Stimulated activated CD8-positive, alpha-beta memory T cell treated with anti-CD3 and anti-CD28 coated beads, Interleukin-4, amount 100 ng/mL, for 24 hours (primary cell): ENCODE measurements around the gene LAP3.
"Not testable (repeated sequence)": the region's sequence is repeated elsewhere in the genome, so short reads cannot be mapped to it uniquely, and the experiment has no call there.

Experiments
- DNase-seq: peaks from one replicate; pipeline ENCODE4 v3.0.0-alpha.2; 2020; ENCODE audit warnings: low read depth

Gene LAP3

GRCh38 chr4:17576932-17577664 is at the start of gene LAP3:
LAP3 (plus strand) TSS chr4:17577198; CDS start chr4:17577466, 268 bp downstream.
- DNase-seq = peak; percentile 97

DNA sequence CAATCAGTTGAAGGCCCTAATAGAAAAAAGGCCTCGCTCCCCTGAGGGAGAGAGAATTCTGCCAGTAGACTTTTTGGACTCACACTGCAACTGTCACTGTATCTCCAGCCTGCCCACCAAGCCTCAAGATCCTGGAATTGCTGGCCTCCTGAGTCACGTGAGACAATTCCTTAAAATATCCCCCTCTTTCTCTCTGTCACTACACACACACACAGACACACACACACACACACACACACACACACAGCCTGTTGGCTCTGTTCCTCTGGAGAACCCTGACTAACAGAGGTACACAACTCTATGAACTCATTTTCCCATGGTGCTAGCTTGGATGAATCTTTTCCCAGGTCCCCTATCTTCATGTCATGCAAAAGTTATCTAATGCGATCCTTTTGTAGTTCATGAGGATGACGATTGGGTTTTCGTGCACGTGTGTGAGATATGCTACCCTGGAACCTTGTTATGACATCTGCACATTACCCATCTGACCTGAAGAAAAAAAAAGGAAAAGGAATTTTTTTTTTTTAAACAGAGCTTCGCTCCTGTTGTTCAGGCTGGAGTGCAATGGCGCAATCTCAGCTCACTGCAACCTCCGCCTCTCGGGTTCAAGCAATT is 48.3 kb upstream of the LAP3 start:
- DNase-seq = no peak

GRCh38 chr4:17531538-17532285 is 45.3 kb upstream of the LAP3 start:
- no peak for DNase-seq

- no peak for DNase-seq
Observed at GRCh38 chr4:17534705-17535104, 42.3 kb upstream of the LAP3 start.

GRCh38 chr4:17535242-17535641 is 41.8 kb upstream of the LAP3 start:
- DNase-seq = no peak

GRCh38 chr4:17535906-17536305 is 41.1 kb upstream of the LAP3 start:
- no peak for DNase-seq

DNA sequence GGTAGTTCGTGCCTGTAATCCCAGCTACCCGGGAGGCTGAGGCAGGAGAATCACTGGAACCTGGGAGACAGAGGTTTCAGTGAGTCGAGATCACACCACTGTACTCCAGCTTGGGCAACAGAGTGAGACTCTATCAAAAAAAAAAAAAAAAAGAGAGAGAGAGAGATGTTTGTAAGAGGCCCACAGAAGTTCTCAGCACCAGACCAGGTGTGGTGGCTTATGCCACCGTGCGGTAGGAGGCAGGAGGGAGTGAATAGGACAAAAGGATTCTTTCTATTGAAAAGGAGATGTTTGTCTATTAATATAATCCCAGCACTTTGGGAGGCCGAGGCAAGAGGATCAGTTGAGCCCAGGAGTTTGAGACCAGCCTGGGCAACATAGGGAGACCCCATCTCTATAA is 39.9 kb upstream of the LAP3 start:
- DNase-seq = not testable (repeated sequence)

GRCh38 chr4:17544205-17544604 is 32.8 kb upstream of the LAP3 start:
- no peak for DNase-seq

DNA sequence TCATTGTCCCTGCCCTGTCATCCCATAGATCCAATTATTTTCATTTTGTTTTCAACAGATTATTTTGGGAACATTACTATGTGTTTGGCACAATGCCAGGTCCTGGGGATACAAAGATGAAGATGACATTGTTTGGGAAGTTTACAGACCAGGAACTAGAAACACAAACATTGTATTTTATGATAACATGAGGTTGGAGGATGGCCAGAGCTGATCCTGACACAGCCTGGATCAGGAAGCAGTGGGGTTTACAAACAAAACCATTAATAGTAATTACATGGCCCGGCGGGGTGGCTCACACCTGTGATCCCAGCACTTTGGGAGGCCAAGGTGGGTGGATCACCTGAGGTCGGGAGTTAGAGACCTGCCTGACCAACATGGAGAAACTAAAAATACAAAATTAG is 32.2 kb upstream of the LAP3 start:
- DNase-seq = no peak

DNA sequence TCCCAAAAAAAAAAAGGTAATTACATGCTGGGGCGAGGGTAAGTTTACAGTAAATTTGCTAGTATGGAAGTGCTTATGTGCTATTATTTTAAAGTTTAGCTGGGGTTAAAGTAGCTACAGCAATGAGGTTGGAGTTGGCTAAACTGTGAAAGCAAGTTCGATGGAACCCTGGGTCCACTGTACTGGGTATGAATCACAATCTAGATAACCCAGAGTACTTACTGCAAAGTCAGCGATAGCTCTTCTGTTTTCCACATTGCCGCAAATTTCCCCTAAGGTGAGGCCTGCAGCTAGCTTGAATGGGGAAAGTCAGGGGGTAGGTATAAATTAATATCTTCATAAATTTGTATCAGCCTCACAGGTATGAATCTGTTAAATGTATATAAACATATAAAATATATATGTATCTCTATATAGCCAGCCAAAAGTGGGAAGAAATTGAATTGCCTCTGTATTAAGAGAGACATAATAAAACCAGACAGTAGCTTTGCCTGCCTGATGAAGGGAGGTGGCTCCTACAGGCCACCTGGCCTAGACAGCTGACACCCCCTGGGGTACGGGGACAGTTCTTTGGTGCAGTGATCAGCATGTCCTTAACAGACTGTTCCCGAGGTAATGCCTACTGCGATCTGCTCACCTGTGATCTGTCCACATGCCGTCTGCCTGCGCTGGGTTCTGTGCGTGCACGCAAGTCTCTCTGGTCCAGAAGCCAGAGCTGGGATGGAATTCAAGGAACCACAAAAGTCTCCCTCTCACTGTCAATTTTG is 31.4 kb upstream of the LAP3 start:
- DNase-seq = no peak

DNA sequence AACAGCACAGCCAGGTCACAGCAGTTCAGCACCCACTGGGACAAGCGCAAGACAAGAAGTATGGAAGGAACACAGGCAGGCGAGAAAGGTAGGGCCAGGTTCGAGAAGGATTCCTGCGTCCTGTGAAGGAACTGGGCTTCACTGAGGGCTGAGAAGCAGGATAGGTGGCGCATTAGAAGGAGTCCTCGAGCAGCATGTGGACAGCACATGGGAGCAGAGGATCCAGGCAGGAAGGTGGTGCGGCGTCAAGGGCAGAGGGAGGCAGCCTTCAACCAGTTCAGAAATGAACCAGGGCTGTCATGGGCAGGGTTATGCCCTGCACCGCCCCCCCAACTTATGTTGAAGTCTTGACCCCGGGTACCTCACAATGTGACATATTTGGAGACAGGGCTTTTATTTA is 30.8 kb upstream of the LAP3 start:
- no peak for DNase-seq

DNA sequence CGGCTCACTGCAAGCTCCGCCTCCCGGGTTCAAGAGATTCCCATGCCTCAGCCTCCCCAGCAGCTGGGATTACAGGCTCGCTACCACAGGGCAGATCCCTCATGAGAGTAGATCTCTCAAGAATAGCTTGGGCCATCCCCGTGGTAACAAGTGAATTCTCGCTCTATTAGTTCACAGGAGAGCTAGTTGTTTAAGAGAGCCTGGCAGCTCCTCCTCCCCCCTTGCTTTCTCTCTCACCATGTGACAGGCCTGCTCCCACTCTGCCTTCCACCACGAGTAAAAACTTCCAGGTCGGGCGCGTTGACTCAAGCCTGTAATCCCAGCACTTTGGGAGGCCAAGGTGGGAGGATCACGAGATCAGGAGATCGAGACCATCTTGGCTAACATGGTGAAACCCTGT is 30.3 kb upstream of the LAP3 start:
- no peak for DNase-seq

DNA sequence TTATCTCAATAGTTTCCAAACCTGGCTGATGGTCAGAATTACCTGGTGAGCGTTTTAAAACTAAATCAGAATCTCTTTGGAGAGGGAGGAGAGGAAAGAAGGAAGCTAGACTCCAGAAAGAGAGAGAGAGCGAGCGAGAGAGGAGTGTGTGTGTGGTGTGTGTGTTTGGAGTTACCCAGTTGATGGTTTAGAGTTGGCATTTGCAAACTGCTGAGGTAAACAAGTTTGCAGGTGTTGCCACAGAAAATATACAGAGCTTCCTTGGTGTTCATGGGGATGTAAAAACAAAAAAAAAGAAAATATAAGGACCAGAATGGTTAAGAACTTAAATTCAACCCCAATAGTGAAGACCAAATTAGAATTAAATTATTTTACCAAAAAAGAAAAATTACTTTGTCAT is 26.4 kb upstream of the LAP3 start:
- no peak for DNase-seq

DNA sequence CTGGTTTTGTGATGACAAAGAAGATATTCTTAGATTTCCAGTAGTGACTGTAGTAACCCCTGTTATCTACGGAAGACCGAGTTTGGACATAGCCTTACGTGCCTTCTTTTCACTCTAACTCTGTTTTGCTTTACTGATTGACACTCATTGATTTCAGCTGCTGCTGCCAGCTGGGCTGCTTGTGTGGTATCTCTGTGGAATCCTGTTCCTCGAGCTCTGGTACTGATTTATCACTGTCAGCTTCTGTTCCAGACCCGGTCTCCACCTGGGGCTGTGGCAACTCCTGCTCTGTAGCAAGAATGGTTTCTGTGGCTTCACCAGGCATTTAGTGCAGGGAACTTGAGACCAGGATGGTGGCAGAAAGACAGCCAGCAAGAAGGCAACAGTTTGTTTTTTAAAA is 24.6 kb upstream of the LAP3 start:
- DNase-seq = no peak

DNA sequence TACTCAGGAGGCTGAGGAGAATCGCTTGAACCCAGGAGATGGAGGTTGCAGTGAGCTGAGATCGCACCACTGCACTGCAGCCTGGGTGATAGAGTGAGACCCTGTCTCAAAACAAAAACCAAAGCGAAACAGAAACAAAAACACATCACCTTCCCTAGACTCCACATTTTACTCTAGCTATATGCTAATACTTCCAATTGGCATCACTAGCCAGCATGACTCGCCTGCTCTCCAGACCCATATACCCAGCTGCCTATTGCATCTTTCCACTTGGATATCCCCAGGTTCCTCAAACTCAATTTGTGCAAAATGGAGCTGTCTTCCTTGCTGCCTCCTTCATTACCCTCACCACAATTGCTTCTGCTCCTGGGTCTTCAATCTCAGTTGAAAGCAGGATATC is 22.4 kb upstream of the LAP3 start:
- no peak for DNase-seq

DNA sequence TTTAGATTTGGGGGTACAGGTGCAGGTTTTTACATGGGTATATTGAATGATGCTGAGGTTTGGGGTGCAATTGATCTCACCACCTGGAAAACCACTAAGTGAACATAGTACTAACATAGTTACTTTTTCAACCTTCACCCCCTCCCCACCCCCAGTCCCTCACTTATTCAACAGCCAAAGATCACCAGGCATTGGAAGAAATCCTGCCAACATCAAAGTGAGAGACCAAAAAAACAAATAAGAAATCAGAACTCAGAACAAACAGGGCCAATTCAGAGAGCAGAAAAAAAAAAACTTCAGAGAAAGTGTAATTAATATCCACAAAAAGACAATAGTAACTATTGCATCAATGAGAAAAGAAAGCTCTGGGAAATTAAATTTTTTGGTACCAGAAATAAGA is 20.5 kb upstream of the LAP3 start:
- no peak for DNase-seq

DNA sequence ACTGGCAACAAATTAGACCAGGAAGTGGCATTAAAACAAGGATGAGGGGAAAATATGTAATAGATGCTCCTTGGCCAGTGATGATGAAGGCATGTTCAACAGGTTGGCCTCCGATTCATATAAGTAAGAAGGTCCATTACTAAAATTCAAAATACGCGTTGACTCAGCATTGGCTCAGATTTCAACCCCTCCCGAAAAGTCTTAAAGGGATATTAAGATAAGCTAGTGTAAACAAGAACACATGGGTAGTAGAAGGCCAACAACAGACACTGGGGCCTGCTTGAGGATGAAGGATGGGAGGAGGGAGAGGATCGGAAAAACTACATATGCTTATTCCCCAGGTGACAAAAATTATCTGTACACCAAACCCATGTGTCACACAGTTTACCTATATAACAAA is 19.1 kb upstream of the LAP3 start:
- DNase-seq = no peak

DNA sequence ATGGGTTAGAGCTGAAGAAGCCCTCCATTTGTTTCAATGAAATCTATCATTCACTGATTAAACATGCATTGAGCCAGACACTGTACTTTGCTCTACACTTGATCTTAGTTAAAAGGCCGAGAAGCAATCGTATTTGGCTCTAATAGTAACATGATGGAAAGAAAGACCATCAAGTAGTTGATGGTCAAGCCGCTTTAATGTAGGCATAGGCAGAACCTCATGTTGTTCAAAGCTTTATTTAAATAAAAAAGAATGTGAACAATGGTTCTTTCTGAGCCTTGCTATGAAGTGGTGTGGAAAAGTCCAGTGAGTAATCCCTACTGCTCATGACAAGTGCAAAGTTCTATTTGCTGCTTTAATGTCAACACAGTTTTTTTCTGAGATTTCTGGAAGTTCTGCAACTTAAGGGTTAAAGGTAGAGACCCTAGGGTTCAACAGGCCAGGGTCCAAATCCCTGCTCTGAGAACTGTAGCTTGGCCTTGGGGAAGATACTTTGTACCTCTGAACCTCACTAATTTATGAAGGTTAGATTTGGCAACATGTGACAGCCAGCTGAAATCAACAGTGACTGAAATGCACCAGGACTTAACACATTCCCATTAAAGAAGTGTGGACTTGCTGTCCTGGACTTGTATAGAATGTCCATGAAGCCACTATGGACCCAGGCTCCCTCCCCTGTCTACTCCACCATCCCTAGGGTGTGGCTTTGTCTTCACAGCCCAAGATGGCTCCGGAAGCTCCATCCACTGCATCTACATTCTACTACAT is 17.9 kb upstream of the LAP3 start:
- DNase-seq = no peak

DNA sequence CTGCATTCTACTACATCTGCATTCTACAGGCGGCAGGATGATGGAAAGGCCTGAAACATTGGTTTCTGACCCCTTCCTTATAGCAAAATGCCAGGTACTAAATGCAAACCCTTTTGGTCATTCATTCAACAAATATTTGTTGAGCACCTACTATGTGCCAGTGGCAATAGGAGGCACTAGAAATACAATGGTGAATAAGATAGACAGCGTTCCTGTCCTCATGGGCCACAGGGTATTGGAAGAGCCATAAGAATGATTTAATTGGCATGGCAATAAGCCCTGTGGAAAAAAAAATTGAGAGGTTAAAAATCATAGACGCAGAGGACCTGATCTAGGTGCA is 17.3 kb upstream of the LAP3 start:
- no peak for DNase-seq

- no peak for DNase-seq
Observed at GRCh38 chr4:17560065-17560673, 16.8 kb upstream of the LAP3 start.

DNA sequence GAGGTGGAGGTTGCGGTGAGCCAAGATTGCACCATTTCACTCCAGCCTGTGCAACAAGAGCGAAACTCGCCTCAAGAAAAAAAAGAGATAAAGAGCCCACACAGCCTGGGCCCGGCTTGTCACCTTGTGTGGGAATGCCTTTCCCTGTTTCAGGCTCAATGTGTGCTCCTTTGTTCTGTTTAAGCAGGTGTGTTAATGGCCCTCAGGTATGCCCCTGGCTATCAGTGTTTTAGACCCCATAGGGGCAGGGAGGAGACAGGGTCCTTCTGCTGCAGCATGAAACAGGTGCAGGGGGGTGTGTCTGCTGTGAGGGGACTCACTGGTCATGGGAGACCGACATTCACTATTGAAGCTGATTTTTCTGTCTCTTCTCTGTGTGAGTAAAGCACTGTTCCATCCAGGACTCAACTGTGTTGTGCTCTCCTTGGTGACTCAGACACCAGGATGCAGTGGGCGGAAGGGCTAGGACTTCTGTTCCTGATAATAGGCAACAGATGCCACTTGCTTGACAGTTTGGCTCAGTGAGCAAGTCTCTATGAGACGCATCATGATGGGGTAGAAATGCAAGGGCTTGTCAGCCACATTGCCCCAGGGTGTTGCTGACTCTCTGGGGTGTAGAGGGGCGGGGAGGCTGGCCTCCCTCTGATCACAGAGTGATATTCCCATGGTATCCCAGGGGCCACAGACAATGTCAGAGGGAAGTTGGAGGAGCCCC is 15.6 kb upstream of the LAP3 start:
- DNase-seq = no peak
